Duodenal mucosa (tissue), 2 donors: ENCODE results near the gene SAMD14.

Experiments used
- H3K27ac ChIP-seq: one replicate; pipeline ENCODE4 v1.7.0; 2013; ENCODE audit warnings: low read depth, low read length
- H3K27me3 ChIP-seq, 2 donors: one replicate each; pipeline ENCODE4 v1.7.0; 2013; ENCODE audit warnings: low read length in 2 of 2, control low read depth in 1 of 2; ENCODE audit not compliant: insufficient read depth in 2 of 2, control insufficient read depth in 1 of 2
- H3K36me3 ChIP-seq, 2 donors: one replicate each; pipeline ENCODE4 v1.7.0; 2013; ENCODE audit warnings: low read length in 2 of 2, control low read depth in 1 of 2; ENCODE audit not compliant: insufficient read depth in 2 of 2, control insufficient read depth in 1 of 2
- H3K4me1 ChIP-seq, 2 donors: one replicate each; pipeline ENCODE4 v1.7.0; 2013; ENCODE audit warnings: low read length in 2 of 2, control low read depth in 1 of 2; ENCODE audit not compliant: insufficient read depth in 2 of 2, control insufficient read depth in 1 of 2
- H3K4me3 ChIP-seq, 2 donors: one replicate each; pipeline ENCODE4 v1.7.0; 2013; ENCODE audit warnings: low read length in 2 of 2, low read depth in 1 of 2
- H3K9ac ChIP-seq, 2 donors: one replicate each; pipeline ENCODE4 v1.7.0; 2013; ENCODE audit warnings: low read length in 2 of 2, low read depth in 1 of 2
- H3K9me3 ChIP-seq, 2 donors: one replicate each; pipeline ENCODE4 v1.7.0; 2013; ENCODE audit warnings: low read length in 2 of 2, control low read depth in 1 of 2; ENCODE audit not compliant: control insufficient read depth in 1 of 2

The SAMD14 gene

GRCh38 chr17:50129728-50130558, at the start of gene SAMD14:
TSS of gene SAMD14 (minus strand) at chr17:50130160. CDS start at chr17:50124959, 5,201 bp downstream.
- peak within 1 kb of the TSS; percentile 47 to 60 for H3K4me3 ChIP-seq
- H3K27ac ChIP-seq: no peak within 1 kb of the TSS
- H3K9me3 ChIP-seq: no peaks in the 10 kb centered on the region
- H3K4me1 ChIP-seq: peaks cover 5 to 16% of the 10 kb centered on the region in 2 donors
- H3K9ac ChIP-seq: peak within 1 kb of the TSS; percentile 24 to 35
- peaks cover 0 to 4% of the 10 kb centered on the region in 2 donors for H3K36me3 ChIP-seq
- peaks cover 0 to 8% of the 10 kb centered on the region in 2 donors for H3K27me3 ChIP-seq

- Histone ChIP-seq H3K4me1 (peaks cover 24 to 28% of the 10 kb centered on the region in 2 donors), H3K9me3 (no peaks in the 10 kb centered on the region), H3K27me3 (no peaks in the 10 kb centered on the region), H3K36me3 (no peaks in the 10 kb centered on the region), H3K27ac (peak overlapping the region; percentile 30), H3K9ac (no peak overlapping the region), H3K4me3 (peak overlapping the region; percentile 27 to 32)
Measured at GRCh38 chr17:50177983-50178834, 48.2 kb upstream of the SAMD14 start.

- Histone ChIP-seq H3K9ac (no peak overlapping the region), H3K36me3 (no peaks in the 10 kb centered on the region), H3K4me1 (peaks cover 24 to 27% of the 10 kb centered on the region in 2 donors), H3K9me3 (no peaks in the 10 kb centered on the region), H3K4me3 (no peak overlapping the region), H3K27ac (peak overlapping the region; percentile 30), H3K27me3 (no peaks in the 10 kb centered on the region)
Measured at GRCh38 chr17:50177476-50177875, 47.5 kb upstream of the SAMD14 start.

- Histone ChIP-seq H3K4me1 (peaks cover 24 to 27% of the 10 kb centered on the region in 2 donors), H3K4me3 (no peak overlapping the region), H3K9me3 (no peaks in the 10 kb centered on the region), H3K27ac (no peak overlapping the region), H3K9ac (no peak overlapping the region), H3K36me3 (no peaks in the 10 kb centered on the region), H3K27me3 (no peaks in the 10 kb centered on the region)
Measured at GRCh38 chr17:50176559-50177357, 46.8 kb upstream of the SAMD14 start.

GRCh38 chr17:50175035-50175807, 45.3 kb upstream of the SAMD14 start:
- H3K27ac ChIP-seq: no peak overlapping the region
- no peaks in the 10 kb centered on the region for H3K9me3 ChIP-seq
- H3K9ac ChIP-seq: no peak overlapping the region
- H3K4me1 ChIP-seq: peaks cover 24 to 27% of the 10 kb centered on the region in 2 donors
- H3K27me3 ChIP-seq: no peaks in the 10 kb centered on the region
- H3K36me3 ChIP-seq: no peaks in the 10 kb centered on the region
- no peak overlapping the region for H3K4me3 ChIP-seq

GRCh38 chr17:50174444-50174843, 44.5 kb upstream of the SAMD14 start:
- no peak overlapping the region for H3K27ac ChIP-seq
- H3K27me3 ChIP-seq: no peaks in the 10 kb centered on the region
- H3K9ac ChIP-seq: no peak overlapping the region
- H3K36me3 ChIP-seq: no peaks in the 10 kb centered on the region
- no peak overlapping the region for H3K4me3 ChIP-seq
- peaks cover 24 to 27% of the 10 kb centered on the region in 2 donors for H3K4me1 ChIP-seq
- H3K9me3 ChIP-seq: no peaks in the 10 kb centered on the region

GRCh38 chr17:50173335-50173941, 43.5 kb upstream of the SAMD14 start:
- H3K9ac ChIP-seq: peak overlapping the region in 1 of 2 donors; percentile 23
- H3K9me3 ChIP-seq: no peaks in the 10 kb centered on the region
- peaks cover 19 to 29% of the 10 kb centered on the region in 2 donors for H3K4me1 ChIP-seq
- no peak overlapping the region for H3K27ac ChIP-seq
- no peaks in the 10 kb centered on the region for H3K27me3 ChIP-seq
- H3K36me3 ChIP-seq: no peaks in the 10 kb centered on the region
- H3K4me3 ChIP-seq: no peak overlapping the region

GRCh38 chr17:50172936-50173334, 43.0 kb upstream of the SAMD14 start:
- Histone ChIP-seq H3K4me1 (peaks cover 14 to 24% of the 10 kb centered on the region in 2 donors), H3K9me3 (no peaks in the 10 kb centered on the region), H3K36me3 (no peaks in the 10 kb centered on the region), H3K27ac (no peak overlapping the region), H3K4me3 (no peak overlapping the region), H3K9ac (peak overlapping the region in 1 of 2 donors; percentile 23), H3K27me3 (no peaks in the 10 kb centered on the region)

- peaks cover 9 to 16% of the 10 kb centered on the region in 2 donors for H3K4me1 ChIP-seq
- no peak overlapping the region for H3K27ac ChIP-seq
- no peak overlapping the region for H3K9ac ChIP-seq
- H3K9me3 ChIP-seq: no peaks in the 10 kb centered on the region
- no peaks in the 10 kb centered on the region for H3K36me3 ChIP-seq
- no peaks in the 10 kb centered on the region for H3K27me3 ChIP-seq
- H3K4me3 ChIP-seq: no peak overlapping the region
Measured at GRCh38 chr17:50172130-50172529, 42.2 kb upstream of the SAMD14 start.
